Measurements from ENCODE around the gene BCL11B.

Gene BCL11B

DNA sequence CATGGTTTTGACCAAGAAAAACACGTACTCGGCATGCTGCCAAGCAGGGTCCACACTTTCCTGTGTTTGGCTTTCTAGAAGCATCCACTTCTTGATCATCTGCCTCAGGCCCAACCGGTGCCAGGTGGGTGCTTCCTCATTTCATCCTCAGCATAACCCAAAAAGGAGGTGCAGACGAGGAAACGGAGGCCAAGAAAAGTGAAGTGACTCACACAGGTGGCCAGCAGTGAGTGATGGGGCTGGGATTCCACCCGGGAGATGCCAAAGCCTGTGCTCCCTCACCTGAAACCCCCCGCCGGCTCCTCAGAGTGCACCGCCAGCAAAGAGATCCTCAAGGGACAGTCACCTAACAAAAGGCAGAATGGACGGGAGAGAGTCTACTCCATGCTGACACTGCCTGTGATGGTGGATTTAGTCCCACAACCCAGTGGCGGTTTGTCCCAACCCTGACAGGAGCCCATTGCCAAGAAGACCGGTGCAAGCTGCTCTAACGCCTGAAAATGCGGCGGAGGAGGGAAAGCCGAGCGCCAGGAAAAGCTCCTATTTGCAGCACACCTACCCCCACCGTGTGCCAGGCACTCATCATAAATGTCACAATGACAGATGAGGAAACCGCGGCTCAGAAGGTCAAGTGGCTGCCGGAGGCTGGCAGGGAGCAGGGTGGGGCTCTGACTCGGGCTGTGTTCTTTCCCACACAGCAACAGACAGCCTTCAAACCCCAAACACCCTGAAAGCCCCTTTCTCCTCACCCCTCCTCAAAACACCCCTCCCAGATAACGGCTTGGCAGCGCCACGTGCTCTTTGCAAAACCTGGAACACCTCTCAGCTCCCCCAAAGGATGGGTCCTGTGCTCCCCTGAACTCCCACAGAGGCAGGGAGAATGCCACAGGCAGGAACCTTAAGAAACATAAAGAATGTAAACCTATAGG, 18.8 kb downstream of the BCL11B start:
- DNase-seq = no peak

GRCh38 chr14:99252443-99252939, 19.5 kb downstream of the BCL11B start:
- no peak for DNase-seq

GRCh38 chr14:99251721-99252120, 20.3 kb downstream of the BCL11B start:
- DNase-seq = no peak

- no peak for DNase-seq
Measured at GRCh38 chr14:99250636-99251208, 21.3 kb downstream of the BCL11B start.

DNA sequence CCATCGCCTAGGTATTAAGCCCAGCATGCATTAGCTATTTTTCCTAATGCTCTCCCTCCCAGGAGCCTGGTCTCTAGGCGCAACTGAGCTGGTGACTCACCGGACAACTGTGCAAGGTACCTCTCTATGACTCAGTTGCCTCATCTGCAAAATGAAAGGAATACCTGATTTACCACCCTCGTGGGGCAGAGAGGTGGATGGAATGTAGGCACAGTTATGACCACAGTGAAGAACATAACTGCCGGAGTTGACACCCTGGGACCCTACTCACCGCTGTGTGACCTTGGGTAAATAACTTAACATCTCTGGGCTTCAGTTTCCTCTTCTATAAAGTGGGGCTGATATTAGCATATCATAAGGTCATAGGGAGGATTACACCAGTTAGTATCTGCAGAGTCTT, 22.6 kb downstream of the BCL11B start:
- DNase-seq = no peak

- no peak for DNase-seq
Measured at GRCh38 chr14:99248761-99249171, 23.2 kb downstream of the BCL11B start.

GRCh38 chr14:99247772-99248171, 24.2 kb downstream of the BCL11B start:
- DNase-seq = no peak

DNA sequence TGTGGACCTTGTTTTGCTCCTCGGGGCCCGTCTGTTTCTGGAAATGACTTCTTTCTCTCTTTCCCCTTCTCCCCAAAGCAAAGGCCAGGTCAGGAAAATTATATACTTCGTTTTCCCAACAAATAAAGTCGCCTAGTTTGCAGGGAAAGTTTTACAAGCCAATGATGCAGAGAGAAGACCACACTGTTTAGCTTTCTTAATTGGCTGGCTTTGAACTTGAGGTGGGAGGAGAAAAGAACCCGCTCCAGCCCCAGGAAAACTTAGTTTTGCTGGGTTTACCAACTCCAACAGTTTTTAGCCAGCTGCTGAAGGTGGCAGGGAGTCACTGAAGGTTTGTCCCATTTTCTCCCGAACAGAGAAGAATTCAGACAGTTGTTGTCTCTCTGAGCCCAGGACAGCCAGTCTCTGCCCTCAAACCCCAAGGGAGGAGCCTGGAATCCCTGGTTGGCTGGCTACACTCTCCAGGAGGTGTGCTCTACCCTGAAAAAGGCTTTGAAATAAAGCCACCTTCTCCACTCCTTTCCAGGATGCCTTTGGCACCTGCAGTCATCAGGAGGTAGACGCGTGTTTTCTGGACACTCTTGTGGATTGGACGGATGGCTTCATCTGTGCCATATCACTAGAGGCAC, 24.8 kb downstream of the BCL11B start:
- no peak for DNase-seq

DNA sequence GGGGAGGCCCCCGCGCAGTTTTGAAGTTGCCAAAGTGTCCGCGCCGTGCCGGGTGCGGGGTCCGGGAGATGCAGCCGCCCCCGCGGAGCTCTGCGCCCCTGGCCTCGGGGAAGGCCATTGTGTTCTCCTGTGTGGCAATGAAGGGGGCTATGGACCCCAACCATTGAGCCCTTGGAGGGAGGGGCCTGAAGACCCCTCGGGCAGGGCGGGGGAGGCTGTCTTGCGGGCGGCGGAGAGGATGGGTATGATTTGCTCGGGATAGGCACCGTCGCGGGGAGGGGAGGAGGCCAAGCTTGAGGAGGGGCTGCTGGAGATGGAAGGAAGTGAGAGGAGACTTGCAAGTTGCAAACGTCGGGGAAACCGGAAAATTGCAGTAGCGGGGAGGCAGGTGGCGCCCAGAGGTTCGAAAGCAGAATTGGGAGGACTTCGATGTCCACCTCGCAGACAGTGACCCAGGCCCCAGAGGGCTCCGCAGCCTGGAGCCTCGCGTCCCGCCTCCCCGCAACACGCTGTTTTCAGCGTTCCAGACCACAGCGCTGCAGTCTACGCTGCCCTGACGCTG, 25.4 kb downstream of the BCL11B start:
- no peak for DNase-seq

- no peak for DNase-seq
Measured at GRCh38 chr14:99245564-99246511, 26.2 kb downstream of the BCL11B start.

DNA sequence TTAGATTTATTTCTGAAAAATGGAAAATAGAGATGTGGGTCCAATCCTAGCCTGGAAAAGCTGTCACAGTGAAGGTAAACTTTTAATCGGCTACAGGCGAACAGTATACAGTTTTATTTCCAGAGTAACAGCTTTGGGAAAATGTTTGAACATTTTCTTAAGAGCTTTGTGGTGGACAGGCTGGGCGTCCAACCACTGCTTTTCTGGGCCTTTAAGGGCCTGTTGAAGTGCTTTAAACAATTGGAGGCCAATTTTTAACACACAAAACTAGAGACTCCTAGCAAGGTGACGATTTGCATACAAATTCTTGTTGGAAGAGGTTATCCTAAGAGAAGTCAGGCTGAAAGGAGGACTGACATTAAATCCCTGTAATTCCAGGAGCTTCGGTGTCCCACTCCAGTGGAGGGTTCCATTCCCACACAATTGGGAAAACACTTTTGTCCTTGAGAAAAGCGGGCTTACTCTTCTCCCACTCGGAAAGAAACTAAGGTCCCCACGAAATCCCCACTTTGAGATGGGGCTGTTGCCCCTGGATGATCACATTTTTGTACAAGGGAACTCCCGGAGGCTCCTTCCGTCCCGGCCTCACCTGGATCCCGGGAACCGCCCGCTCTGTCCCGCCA, 26.9 kb downstream of the BCL11B start:
- DNase-seq = no peak

DNA sequence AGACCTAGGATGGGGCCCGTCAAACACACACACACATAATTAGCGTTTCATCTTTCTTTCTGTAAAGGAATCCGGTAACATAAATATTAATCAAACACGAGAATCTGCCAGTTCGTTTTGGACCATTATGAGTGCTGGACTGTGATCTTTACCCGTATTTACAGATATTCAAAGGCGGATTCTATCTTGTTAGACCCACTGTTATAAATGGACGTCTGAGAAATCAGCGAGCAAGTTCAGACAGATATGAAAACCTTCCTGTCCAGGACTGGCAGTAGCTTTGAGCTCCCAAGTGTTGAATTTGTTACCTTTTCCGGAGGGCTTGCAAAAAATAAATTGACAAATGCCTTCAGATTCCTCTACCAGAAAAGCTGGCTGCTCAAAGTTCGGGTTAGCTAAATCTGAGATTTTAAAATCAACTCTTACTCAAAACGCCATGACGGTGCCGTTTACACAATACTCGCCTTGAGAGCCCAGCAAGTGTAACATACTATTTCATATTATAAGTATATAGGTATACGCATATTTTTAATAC, 27.6 kb downstream of the BCL11B start:
- no peak for DNase-seq

GRCh38 chr14:99242816-99243721, 28.9 kb downstream of the BCL11B start:
- no peak for DNase-seq

GRCh38 chr14:99242238-99242637, 29.8 kb downstream of the BCL11B start:
- DNase-seq = no peak

- no peak for DNase-seq
Measured at GRCh38 chr14:99241325-99242010, 30.5 kb downstream of the BCL11B start.

- no peak for DNase-seq
Measured at GRCh38 chr14:99240627-99241324, 31.2 kb downstream of the BCL11B start.

DNA sequence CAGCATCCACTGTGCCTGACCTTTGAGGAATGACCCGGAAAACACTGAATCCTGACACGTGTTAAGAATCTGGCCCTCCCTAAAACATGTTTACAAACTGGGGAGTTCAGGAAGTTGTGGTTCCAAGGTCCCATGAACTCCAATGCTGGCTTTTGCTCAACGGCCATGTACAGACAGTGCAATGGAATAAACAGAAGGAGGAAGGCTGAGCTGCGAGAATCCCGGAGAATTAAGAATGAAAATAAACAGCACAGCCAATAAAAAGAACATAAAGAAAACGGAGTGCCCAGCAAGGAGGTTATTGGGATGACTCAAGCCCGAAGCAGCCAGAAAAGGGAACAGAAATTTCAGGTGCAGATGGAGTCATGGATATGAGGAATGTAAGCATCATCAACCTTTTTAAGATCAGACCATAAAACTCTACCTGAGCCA, 32.3 kb downstream of the BCL11B start:
- no peak for DNase-seq

DNA sequence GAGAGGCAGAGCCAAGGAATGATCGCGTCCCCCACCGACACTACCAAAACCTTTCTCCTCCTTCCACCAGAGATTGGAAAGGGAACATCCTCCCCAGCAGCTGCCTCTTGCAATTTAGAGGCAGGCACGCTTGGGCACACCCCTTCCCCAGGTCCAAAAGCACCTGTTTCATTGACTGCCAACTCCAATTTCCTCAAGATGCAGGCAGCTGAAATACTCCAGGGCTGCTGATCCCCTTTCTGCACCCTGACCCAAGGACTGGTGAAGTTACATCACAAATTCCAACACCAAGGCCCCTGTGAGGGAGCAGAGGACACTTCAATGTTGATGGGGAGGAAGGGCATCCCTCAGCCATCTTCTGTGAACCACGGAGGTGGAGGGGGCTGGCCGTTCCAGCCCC, 33.8 kb downstream of the BCL11B start:
- no peak for DNase-seq

GRCh38 chr14:99237288-99237687, 34.7 kb downstream of the BCL11B start:
- no peak for DNase-seq
